Skin of body (tissue), 2 donors: ENCODE results near the gene SERPINE2. TPM values are rescaled to one million over a fixed set of nuclear protein-coding genes. Genes with fewer than 3 reads are reported as not detected.

ENCODE experiments used
- DNase-seq: peaks from one replicate; lab custom pipeline; 2025; lab: John Stamatoyannopoulos, UW
- total RNA-seq: library from RNA; depleted of rRNA; stranded (reverse); fragments of >200 nt; gene quantifications from one replicate; pipeline ENCODE4 v1.2.3, GENCODE V29; 2014

The SERPINE2 gene, protein sequence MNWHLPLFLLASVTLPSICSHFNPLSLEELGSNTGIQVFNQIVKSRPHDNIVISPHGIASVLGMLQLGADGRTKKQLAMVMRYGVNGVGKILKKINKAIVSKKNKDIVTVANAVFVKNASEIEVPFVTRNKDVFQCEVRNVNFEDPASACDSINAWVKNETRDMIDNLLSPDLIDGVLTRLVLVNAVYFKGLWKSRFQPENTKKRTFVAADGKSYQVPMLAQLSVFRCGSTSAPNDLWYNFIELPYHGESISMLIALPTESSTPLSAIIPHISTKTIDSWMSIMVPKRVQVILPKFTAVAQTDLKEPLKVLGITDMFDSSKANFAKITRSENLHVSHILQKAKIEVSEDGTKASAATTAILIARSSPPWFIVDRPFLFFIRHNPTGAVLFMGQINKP
- total RNA-seq = 32.9 TPM

DNA sequence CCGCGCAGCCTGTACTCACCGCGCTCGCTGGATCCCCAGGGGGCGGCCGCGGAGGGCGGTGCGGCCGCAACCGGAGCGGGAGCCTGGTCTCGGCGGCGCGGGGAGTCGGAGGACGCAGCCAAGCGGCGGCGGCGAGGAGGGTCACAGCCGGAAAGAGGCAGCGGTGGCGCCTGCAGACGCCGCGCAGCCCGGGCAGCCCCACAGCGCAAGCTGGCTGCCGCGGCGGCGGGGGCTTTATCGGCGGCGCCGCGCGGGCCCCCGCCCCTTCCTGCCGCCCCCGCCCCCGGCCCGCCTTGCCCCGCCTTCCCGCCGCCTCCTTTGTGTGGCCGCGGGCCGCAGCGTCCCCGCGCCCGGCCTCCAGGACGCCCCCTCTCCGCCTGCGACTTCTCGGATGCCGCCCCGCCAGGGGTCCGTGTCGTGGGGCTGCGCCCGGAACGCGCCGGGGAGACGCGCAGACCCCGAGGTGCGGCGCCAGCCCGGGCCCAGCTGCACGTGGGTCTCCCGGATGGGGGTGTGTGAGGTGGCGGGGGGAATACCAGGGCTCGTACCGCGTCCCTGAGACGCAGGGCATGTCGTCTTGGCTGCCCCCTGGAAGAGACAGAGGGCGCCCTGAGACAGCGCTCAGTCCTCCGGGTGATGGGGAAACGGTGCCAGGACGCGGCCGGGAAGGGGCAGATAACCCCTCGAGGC lies at the start of gene SERPINE2:
Gene SERPINE2 (minus strand): TSS at position 207 of the 690 bp plus-strand sequence. CDS start 37,386 bp downstream, outside the sequence.
- DNase-seq = no peak

- no peak for DNase-seq
Measured at GRCh38 chr2:224086226-224086914, 47.3 kb upstream of the SERPINE2 start.

- DNase-seq = no peak
Measured at GRCh38 chr2:224085811-224086210, 46.7 kb upstream of the SERPINE2 start.

DNA sequence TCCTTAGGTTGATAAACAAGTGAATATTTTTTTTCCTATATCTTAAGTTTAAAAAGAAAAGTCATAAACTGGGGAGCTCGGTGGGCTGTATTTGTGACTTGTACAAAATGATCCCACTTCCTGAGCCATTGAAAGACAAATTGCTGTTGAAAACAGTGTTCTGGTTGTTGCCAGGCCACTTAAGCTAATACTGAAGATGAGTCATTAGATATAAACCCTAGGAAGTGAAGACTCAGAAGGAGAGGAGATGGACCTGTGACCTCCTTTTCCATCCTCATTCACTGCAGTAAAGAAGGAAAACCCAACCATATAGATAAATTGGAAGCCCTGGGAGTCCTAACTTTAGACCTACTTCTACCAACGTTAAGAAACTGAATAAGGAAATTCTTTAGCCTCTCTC lies 46.2 kb upstream of the SERPINE2 start:
- no peak for DNase-seq

DNA sequence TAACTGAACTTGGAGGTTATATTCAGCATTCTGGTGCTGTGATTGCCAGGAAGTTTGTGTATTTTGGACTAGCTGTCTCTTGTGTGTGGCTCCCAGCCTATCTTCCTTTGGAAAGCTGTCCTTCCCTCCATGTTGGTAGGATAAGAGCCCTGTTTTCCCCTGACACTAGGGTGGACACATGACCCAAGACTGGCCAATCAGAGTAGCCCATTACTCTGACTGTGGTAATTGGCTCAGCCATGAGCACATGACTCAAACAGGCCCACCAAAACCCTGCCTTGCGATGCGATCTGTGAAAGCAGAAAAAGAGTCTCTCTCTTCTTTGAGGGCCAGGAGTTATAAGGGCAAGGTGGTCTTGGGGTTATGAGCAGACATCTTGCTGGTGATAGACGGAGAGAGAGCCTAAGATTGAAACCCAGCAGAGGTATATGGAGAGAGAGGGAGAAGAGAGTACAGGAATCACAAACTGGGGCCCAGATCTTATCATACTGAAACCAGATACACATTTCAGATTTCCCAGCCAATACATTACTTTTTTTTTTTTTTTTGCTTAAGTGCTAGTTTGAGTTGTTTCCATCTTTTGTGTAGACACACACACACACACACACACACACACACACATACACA lies 45.3 kb upstream of the SERPINE2 start:
- DNase-seq = no peak

- DNase-seq = no peak
Measured at GRCh38 chr2:224083638-224084037, 44.6 kb upstream of the SERPINE2 start.

- no peak for DNase-seq
Measured at GRCh38 chr2:224078656-224079055, 39.6 kb upstream of the SERPINE2 start.

DNA sequence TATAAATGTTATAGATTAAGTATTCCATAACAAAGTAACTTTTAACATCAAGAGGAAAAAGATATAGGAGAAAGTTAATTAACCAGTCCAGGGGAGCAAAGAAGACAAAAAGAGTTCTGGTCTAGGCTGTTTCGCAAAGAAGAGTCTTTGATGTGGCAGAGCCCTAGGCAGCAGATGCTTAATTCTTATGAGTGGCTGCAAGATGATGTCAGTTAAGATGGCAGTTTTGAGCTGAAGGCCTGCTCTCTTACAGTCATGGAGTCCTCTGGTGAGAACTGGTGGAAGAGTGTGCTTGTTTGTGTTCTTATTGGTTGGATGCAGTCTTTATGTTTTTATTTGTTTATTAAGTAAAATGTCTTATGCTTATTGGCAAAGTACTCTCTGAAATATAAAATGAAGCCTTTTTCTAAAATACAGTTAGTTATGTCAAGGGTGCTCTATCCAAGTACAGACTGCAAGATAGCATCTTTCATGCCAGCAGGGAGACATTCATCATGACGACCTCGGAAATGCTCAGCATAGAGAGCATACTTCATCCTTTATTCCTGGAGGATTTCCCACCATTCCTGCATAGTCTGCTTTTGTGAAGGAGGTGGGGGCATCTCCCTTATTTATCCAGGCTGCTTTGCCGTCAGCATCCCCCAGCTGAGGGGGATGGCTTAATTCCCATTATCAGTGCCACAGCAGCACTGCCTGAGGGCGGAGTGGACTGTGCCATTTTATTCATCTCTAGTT lies 38.9 kb upstream of the SERPINE2 start:
- DNase-seq = no peak

DNA sequence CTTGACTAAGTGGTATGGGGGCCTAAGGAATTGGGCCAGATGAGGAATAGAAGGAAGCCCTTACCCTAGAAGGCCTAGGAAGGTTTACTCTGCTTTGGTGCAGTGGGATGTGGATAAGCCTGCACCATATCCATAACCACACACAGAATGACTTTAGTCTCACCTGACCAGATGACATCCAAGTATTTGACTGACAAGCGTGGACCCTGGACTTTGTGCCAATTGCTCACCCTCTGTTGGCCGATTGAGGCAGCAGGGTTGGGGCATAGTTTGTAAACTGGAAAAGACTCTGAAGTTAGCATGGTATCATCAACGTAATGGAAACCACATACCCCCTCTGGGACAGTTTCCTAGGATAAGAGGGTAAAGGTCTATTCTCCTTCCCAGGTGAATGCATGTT lies 36.5 kb upstream of the SERPINE2 start:
- DNase-seq = no peak

DNA sequence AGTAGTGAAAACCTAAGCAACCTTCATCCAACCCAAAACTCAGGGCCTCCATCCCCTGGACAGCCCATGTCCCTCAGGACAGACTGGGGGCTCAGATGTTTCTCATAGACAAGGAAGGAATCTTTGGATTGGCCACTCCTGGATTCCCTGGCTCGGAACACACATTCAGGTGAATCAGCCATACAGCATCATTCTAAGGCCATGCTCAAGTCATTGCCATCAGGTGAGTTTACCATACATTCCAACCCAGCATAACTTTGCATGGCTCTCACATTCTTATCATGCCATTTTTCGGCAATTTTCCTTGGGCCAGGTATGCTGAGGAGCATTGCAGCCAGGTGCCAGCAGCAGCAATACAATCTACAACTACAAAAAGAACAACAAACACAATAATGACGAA lies 34.6 kb upstream of the SERPINE2 start:
- DNase-seq = no peak

DNA sequence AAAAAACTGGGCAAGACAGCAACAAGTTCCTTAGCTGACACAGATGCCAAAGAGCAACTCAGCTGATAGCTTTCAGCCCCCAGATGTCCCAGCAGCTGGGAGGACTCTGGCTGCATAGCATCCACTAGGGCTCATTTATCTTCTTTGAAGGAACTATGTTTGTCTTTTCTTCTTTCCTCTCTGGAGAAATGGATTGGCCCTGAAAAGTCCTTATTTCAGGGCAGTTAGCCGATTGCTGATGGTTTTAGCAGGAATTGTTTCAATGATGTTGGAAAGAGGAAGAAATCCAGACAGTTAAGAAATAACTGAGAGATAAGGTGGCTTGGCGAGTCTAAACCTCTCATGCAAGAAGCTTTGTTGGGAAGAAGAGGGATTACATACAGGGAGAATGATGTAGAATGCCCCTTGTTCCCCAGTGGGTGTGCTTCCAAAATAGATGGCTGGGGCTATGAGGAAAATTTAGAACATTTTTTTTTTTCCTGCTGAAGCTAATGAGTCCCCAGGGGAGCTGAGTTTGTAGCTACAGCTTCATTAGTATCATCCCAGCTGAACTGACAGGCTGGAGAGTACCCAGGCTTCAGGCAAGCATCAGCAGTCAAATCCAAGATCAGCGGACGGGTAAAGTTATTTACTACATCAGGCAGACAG lies 33.6 kb upstream of the SERPINE2 start:
- DNase-seq = peak; percentile 82

DNA sequence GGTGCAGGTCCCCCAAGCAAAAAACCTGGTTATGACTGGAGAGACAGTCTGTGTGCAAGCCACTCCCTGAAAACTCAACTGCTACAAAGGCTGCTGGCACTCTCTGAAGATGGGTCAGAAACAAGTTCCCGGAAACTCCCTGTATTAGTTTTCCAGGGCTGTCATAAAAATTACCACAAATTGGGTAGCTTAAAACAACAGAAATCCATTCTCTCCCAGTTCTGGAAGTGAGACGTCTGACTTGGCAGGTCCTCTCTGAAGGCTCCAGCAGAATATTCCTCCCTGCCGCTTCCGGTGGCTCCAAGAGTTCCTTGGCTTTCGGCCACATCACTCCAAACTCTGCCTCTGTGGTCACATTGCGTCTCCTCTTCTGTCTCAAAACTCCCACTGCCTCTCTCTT lies 30.1 kb upstream of the SERPINE2 start:
- no peak for DNase-seq

DNA sequence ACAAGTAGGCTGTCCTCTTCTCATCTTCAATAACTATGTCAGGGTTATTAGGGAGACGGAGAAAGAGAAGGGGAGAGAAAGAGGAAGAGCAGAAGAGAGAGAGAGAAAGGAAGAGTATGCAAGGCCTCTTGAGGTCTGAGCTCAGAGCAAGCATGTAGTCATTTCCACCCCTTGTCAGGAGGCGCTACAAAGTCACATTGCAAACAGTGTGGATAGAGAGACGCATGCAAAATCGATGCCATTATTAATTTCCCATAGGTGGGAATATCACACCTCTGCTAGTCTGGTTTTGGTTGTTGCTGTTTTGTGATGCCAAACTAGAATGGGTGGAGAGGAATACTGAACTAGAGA lies 24.2 kb upstream of the SERPINE2 start:
- no peak for DNase-seq

DNA sequence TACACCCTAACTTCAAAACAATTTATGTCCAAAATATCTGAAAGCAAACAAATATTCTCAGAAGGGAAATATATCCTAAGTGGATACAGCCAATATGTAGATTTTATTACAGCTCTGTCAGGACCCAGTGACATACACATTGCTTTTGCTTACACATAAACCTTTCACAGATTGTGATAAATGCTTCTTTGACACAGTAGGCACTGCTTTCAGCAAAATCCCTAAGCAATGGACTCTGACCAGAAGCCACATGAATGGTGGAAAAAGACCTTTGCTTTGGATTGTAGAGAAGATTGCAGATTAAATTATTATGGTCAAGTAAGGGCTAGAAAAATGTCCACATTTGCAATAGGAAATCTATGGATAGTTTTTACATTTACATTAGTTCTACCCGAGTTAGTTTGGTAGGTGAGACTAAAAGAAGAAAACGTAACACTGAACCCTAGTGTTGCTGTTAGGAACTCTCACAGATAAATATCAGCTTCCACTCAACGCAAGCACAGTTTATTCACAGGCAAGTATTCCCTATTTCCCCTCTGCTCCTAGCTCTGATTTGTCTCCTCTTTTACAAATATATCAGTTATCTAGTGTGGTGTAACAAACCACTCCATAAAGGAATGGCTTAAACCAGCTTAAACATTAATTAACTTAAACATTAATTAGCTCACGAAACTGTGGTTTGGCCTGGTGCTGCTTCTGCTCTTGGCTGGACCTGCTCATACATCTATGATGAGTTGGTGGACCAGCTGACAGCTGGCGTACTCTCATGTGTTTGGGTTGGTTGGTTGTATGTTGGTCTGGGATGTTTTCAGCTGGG lies 23.6 kb upstream of the SERPINE2 start:
- peak; percentile 61 for DNase-seq

DNA sequence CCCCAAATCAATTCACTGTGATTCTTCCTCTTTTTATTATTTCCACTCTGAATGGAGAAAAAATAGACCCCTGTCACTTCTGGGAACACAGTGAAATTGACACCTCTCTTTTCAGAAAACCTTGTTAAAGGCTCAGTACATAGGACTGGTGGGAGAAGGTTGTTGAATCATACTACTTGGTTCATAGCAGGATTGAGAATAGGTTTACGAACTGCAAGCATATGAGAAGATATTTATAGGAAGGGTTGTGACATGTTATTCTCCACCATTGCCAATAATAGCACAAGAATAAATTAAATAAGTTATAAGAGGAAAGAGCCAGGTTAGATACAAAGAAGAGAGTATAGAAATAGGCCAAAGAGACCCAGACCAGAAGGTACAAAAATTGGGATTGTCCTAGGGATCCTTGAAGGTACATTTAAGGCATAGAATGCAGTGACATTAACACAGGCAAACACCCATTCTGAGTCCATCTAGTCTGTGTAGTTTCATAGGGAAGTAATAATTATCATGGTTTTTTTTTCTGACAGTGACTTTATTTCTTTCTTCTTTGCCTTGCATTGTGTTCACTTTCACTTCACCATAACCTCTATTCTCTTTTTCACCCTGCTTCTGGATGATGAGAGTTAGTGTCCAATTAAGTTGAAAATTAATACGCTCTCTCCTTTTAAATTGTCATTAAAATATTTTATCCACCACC lies 21.8 kb upstream of the SERPINE2 start:
- DNase-seq = no peak

- no peak for DNase-seq
Measured at GRCh38 chr2:224059178-224059577, 20.1 kb upstream of the SERPINE2 start.

GRCh38 chr2:224058048-224058775 lies 19.1 kb upstream of the SERPINE2 start:
- no peak for DNase-seq

- DNase-seq = no peak
Measured at GRCh38 chr2:224056889-224057288, 17.8 kb upstream of the SERPINE2 start.

DNA sequence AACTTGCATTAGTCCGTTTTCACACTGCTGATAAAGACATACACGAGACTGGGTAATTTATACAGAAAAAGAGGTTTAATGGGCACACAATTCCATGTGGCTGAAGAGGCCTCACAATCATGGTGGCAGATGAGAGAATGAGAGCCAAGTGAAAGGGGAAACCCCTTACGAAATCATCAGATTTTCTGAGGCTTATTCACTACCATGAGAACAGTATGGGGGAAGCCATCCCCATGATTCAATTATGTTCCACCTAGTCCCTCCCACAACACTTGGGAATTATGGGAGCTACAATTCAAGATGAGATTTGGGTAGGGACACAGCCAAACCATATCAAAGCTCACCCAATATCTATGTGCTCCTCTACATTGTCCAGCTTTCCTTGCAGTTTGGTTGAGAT lies 16.0 kb upstream of the SERPINE2 start:
- DNase-seq = no peak
